BJ (cell line): Measurements from ENCODE around the gene SPATA2L. TPM values are rescaled to one million over a fixed set of nuclear protein-coding genes. Genes with fewer than 3 reads are reported as not detected.

ENCODE experiments used
- CTCF ChIA-PET: fragments of 350-600 bp; formaldehyde crosslinking; extraction: SDS; loops from one replicate; lab custom pipeline; 2021; ENCODE audit warnings: antibody characterized with exemption, inconsistent platforms; lab: Yijun Ruan, JAX
- POLR2A ChIA-PET: fragments of 300-600 bp; sonication (Branson Sonifier 250); formaldehyde crosslinking; extraction: SDS; loops from one replicate; lab custom pipeline; 2021; ENCODE audit warnings: antibody characterized with exemption; lab: Charles Lee
- DNase-seq: peaks from one replicate; pipeline ENCODE4 v3.0.0-alpha.2; 2011; ENCODE audit warnings: low read depth
- H3K27me3 ChIP-seq: 2 replicates; pipeline ENCODE4 v1.6.0; 2011; ENCODE audit warnings: low read length; ENCODE audit not compliant: control insufficient read depth, insufficient read depth
- H3K36me3 ChIP-seq: 2 replicates; pipeline ENCODE4 v1.5.1; 2011; ENCODE audit warnings: low read length; ENCODE audit not compliant: control insufficient read depth, insufficient read depth
- H3K4me3 ChIP-seq: 2 replicates; pipeline ENCODE4 v1.5.1; 2011; ENCODE audit warnings: low read depth, mild to moderate bottlenecking, control low read depth, low read length
- CTCF ChIP-seq: IDR thresholded peaks from 2 replicates; pipeline ENCODE4 v1.5.1; 2011; ENCODE audit warnings: low read depth, mild to moderate bottlenecking, control low read depth, inconsistent platforms, low read length, moderate library complexity; ENCODE audit not compliant: insufficient read depth
- polyA plus RNA-seq: library from polyadenylated mRNA; depleted of rRNA; stranded (reverse); fragments of >200 nt; gene quantifications from 2 replicates; pipeline ENCODE4 v1.2.3, GENCODE V29; 2011

SPATA2L gene
- polyA plus RNA-seq, 1 experiment, result 5.3 TPM

GRCh38 chr16:89710709-89711564 lies 9.4 kb upstream of the SPATA2L start:
- no peak for TF ChIP-seq CTCF
- CTCF ChIA-PET, result interaction anchor here (0.5 to 1.3 kb wide), 2 partner anchors 130 to 150 kb away, joined by 3 read pairs; no protein-coding TSS in a partner anchor
- Histone ChIP-seq H3K27me3 (no peaks in the 10 kb centered on the region), H3K4me3 (no peak overlapping the region), H3K36me3 (peaks cover 4% of the 10 kb centered on the region)
- DNase-seq, result no peak
- POLR2A ChIA-PET, result no interaction called here

GRCh38 chr16:89709716-89710432 lies 8.4 kb upstream of the SPATA2L start:
- CTCF ChIA-PET, result interaction anchor here (1.3 kb wide), 1 partner anchor 151 kb away, joined by 3 read pairs; no protein-coding TSS in a partner anchor
- peaks cover 3% of the 10 kb centered on the region; the same call in 1 of the 2 replicates for H3K36me3 ChIP-seq
- POLR2A ChIA-PET, result no interaction called here
- DNase-seq, result no peak
- no peaks in the 10 kb centered on the region for H3K27me3 ChIP-seq
- no peak overlapping the region for H3K4me3 ChIP-seq
- TF ChIP-seq CTCF, result no peak

GRCh38 chr16:89709166-89709565 lies 7.7 kb upstream of the SPATA2L start:
- Histone ChIP-seq H3K4me3 (no peak overlapping the region), H3K36me3 (peaks cover 3% of the 10 kb centered on the region; the same call in 1 of the 2 replicates), H3K27me3 (no peaks in the 10 kb centered on the region)
- ChIA-PET CTCF (interaction anchor here (1.0 to 1.2 kb wide), 2 partner anchors 151 to 152 kb away, joined by 3 read pairs; no protein-coding TSS in a partner anchor), POLR2A (no interaction called here)
- DNase-seq, result no peak
- TF ChIP-seq CTCF, result no peak

GRCh38 chr16:89708481-89708931 lies 7.0 kb upstream of the SPATA2L start:
- CTCF ChIA-PET, result interaction anchor here (1.0 to 1.2 kb wide), 2 partner anchors 152 to 153 kb away, joined by 3 read pairs; no protein-coding TSS in a partner anchor
- H3K36me3 ChIP-seq, result peaks cover 3% of the 10 kb centered on the region; the same call in 1 of the 2 replicates
- H3K4me3 ChIP-seq, result no peak overlapping the region
- POLR2A ChIA-PET, result no interaction called here
- TF ChIP-seq CTCF, result no peak
- DNase-seq, result no peak
- H3K27me3 ChIP-seq, result no peaks in the 10 kb centered on the region

- H3K4me3 ChIP-seq, result no peak overlapping the region
- TF ChIP-seq CTCF, result no peak
These were observed 6.2 kb upstream of the SPATA2L start for GRCh38 chr16:89707695-89708094.

More at GRCh38 chr16:89707695-89708094, 6.2 kb upstream of the SPATA2L start:
- POLR2A ChIA-PET, result no interaction called here
- H3K27me3 ChIP-seq, result no peaks in the 10 kb centered on the region
- H3K36me3 ChIP-seq, result peaks cover 3% of the 10 kb centered on the region; the same call in 1 of the 2 replicates
- no peak for DNase-seq
- CTCF ChIA-PET, result interaction anchor here (1.0 kb wide), 1 partner anchor 8 kb away, joined by 3 read pairs; no protein-coding TSS in a partner anchor
